Skeletal muscle tissue (tissue), 4 donors: ENCODE results near the gene HAUS7. TPM values are rescaled to one million over a fixed set of nuclear protein-coding genes. Genes with fewer than 3 reads are reported as not detected.
A peak's percentile ranks its signal among the peaks of the same experiment; 100 is the strongest.

Source experiments
- H3K27ac ChIP-seq: one replicate; pipeline ENCODE4 v1.7.0; 2013; ENCODE audit warnings: mild to moderate bottlenecking, low read depth, low read length, inconsistent platforms
- H3K27me3 ChIP-seq, 3 donors: one replicate each; pipeline ENCODE4 v1.7.0; 2013; ENCODE audit warnings: low read length in 3 of 3; ENCODE audit not compliant: control insufficient read depth in 3 of 3, insufficient read depth in 3 of 3
- H3K36me3 ChIP-seq, 3 donors: one replicate each; pipeline ENCODE4 v1.7.0; 2013; ENCODE audit warnings: low read length in 3 of 3; ENCODE audit not compliant: control insufficient read depth in 3 of 3, insufficient read depth in 3 of 3
- H3K4me1 ChIP-seq, 3 donors: one replicate each; pipeline ENCODE4 v1.7.0; 2013; ENCODE audit warnings: low read length in 3 of 3, mild to moderate bottlenecking in 3 of 3; ENCODE audit not compliant: control insufficient read depth in 3 of 3, insufficient read depth in 3 of 3
- H3K4me3 ChIP-seq, 3 donors: one replicate each; pipeline ENCODE4 v1.7.0; 2013; ENCODE audit warnings: low read length in 3 of 3
- H3K9ac ChIP-seq, 3 donors: one replicate each; pipeline ENCODE4 v1.7.0; 2013; ENCODE audit warnings: low read length in 3 of 3, mild to moderate bottlenecking in 3 of 3, moderate library complexity in 2 of 3, low read depth in 1 of 3
- H3K9me3 ChIP-seq, 3 donors: one replicate each; pipeline ENCODE4 v1.7.0; 2013; ENCODE audit warnings: low read length in 3 of 3; ENCODE audit not compliant: control insufficient read depth in 3 of 3
- total RNA-seq: library from RNA; depleted of rRNA; stranded (reverse); fragments of >200 nt; gene quantifications from one replicate; pipeline ENCODE4 v1.2.3, GENCODE V29; 2014
- donor health status: Osteomylitis.

Gene HAUS7
- total RNA-seq, 1 donor from 2014 or later = 11.0 TPM

GRCh38 chrX:153500676-153501280 is 30.4 kb upstream of the HAUS7 start:
- Histone ChIP-seq H3K36me3 (no peaks in the 10 kb centered on the region), H3K9ac (no peak overlapping the region), H3K4me1 (peaks cover 0 to 16% (median 7%) of the 10 kb centered on the region in 3 donors), H3K27me3 (peaks cover 3 to 26% (median 3%) of the 10 kb centered on the region in 3 donors), H3K27ac (no peak overlapping the region), H3K9me3 (no peaks in the 10 kb centered on the region), H3K4me3 (no peak overlapping the region)

GRCh38 chrX:153499876-153500275 is 29.5 kb upstream of the HAUS7 start:
- no peaks in the 10 kb centered on the region for H3K36me3 ChIP-seq
- H3K27me3 ChIP-seq = peaks cover 3 to 26% (median 3%) of the 10 kb centered on the region in 3 donors
- peaks cover 0 to 23% (median 7%) of the 10 kb centered on the region in 3 donors for H3K4me1 ChIP-seq
- H3K27ac ChIP-seq = no peak overlapping the region
- H3K9me3 ChIP-seq = no peaks in the 10 kb centered on the region
- H3K9ac ChIP-seq = no peak overlapping the region
- H3K4me3 ChIP-seq = no peak overlapping the region

GRCh38 chrX:153499341-153499740 is 29.0 kb upstream of the HAUS7 start:
- peaks cover 3 to 21% (median 3%) of the 10 kb centered on the region in 3 donors for H3K27me3 ChIP-seq
- H3K9me3 ChIP-seq = no peaks in the 10 kb centered on the region
- H3K4me3 ChIP-seq = no peak overlapping the region
- H3K27ac ChIP-seq = no peak overlapping the region
- peaks cover 0 to 23% (median 7%) of the 10 kb centered on the region in 3 donors for H3K4me1 ChIP-seq
- H3K9ac ChIP-seq = no peak overlapping the region
- no peaks in the 10 kb centered on the region for H3K36me3 ChIP-seq

GRCh38 chrX:153498453-153498852 is 28.1 kb upstream of the HAUS7 start:
- Histone ChIP-seq H3K9ac (no peak overlapping the region), H3K4me1 (peaks cover 0 to 23% (median 7%) of the 10 kb centered on the region in 3 donors), H3K36me3 (no peaks in the 10 kb centered on the region), H3K27me3 (peaks cover 3 to 19% (median 3%) of the 10 kb centered on the region in 3 donors), H3K27ac (no peak overlapping the region), H3K4me3 (no peak overlapping the region), H3K9me3 (no peaks in the 10 kb centered on the region)

- Histone ChIP-seq H3K4me1 (peaks cover 0 to 25% (median 8%) of the 10 kb centered on the region in 3 donors), H3K36me3 (no peaks in the 10 kb centered on the region), H3K9ac (no peak overlapping the region), H3K4me3 (no peak overlapping the region), H3K27me3 (peaks cover 3 to 16% (median 3%) of the 10 kb centered on the region in 3 donors), H3K9me3 (no peaks in the 10 kb centered on the region), H3K27ac (no peak overlapping the region)
Measured at GRCh38 chrX:153496590-153496959, 26.2 kb upstream of the HAUS7 start.

GRCh38 chrX:153495903-153496589 is 25.7 kb upstream of the HAUS7 start:
- Histone ChIP-seq H3K27me3 (peaks cover 3 to 14% (median 3%) of the 10 kb centered on the region in 3 donors), H3K27ac (no peak overlapping the region), H3K9me3 (no peaks in the 10 kb centered on the region), H3K36me3 (no peaks in the 10 kb centered on the region), H3K4me3 (peak overlapping the region in 1 of 3 donors; percentile 28), H3K4me1 (peaks cover 0 to 24% (median 9%) of the 10 kb centered on the region in 3 donors), H3K9ac (peak overlapping the region in 1 of 3 donors; percentile 45)

GRCh38 chrX:153495362-153495751 is 25.0 kb upstream of the HAUS7 start:
- Histone ChIP-seq H3K27ac (peak overlapping the region; percentile 64), H3K4me3 (peak overlapping the region; percentile 28 to 46 (median 45)), H3K27me3 (peaks cover 3 to 7% (median 3%) of the 10 kb centered on the region in 3 donors), H3K36me3 (no peaks in the 10 kb centered on the region), H3K9ac (peak overlapping the region in 1 of 3 donors; percentile 45), H3K9me3 (no peaks in the 10 kb centered on the region), H3K4me1 (peaks cover 0 to 17% (median 9%) of the 10 kb centered on the region in 3 donors)

- H3K36me3 ChIP-seq = no peaks in the 10 kb centered on the region
- H3K27me3 ChIP-seq = peaks cover 3 to 7% (median 3%) of the 10 kb centered on the region in 3 donors
- peak within 1 kb of the TSS in 1 of 3 donors; percentile 45 for H3K9ac ChIP-seq
- H3K27ac ChIP-seq = peak within 1 kb of the TSS; percentile 64
- peak within 1 kb of the TSS; percentile 28 to 46 (median 45) for H3K4me3 ChIP-seq
- peaks cover 0 to 14% (median 6%) of the 10 kb centered on the region in 3 donors for H3K4me1 ChIP-seq
- H3K9me3 ChIP-seq = no peaks in the 10 kb centered on the region
Measured at GRCh38 chrX:153494541-153495361, 24.4 kb upstream of the HAUS7 start, which contains the start of gene BGN. BGN (plus strand) TSS chrX:153494980; CDS start chrX:153504632, 9,652 bp downstream.

- Histone ChIP-seq H3K4me1 (peaks cover 0 to 11% (median 6%) of the 10 kb centered on the region in 3 donors), H3K27me3 (peaks cover 3 to 5% (median 3%) of the 10 kb centered on the region in 3 donors), H3K36me3 (no peaks in the 10 kb centered on the region), H3K27ac (peak overlapping the region; percentile 60), H3K9ac (peak overlapping the region in 1 of 3 donors; percentile 16), H3K9me3 (no peaks in the 10 kb centered on the region), H3K4me3 (peak overlapping the region in 1 of 3 donors; percentile 14)
Measured at GRCh38 chrX:153494061-153494460, 23.7 kb upstream of the HAUS7 start.
